SU-DHL-6 (cell line): ENCODE results near the gene AARS2.

Experiments used
- CTCF ChIP-seq: fragments of 200-600 bp; sonication (generic); IDR thresholded peaks from one replicate; pipeline ENCODE4 v1.5.1; 2017; ENCODE audit warnings: antibody characterized with exemption, mild to moderate bottlenecking, low read length, moderate library complexity; ENCODE audit not compliant: insufficient read depth, poor library complexity, severe bottlenecking
- EZH2phosphoT487 ChIP-seq: fragments of 200-600 bp; sonication (generic), shearing (Covaris generic); conservative IDR thresholded peaks from 2 replicates; pipeline ENCODE4 v1.6.1; 2018; ENCODE audit warnings: mild to moderate bottlenecking, antibody characterized with exemption, low read length, moderate library complexity, mixed read lengths

GRCh38 chr6:44339763-44340625 is 26.8 kb upstream of the AARS2 start:
- no peak for TF ChIP-seq CTCF
- TF ChIP-seq EZH2phosphoT487: no peak
